ENCODE results near the gene ZDHHC20. TPM values are rescaled to one million over a fixed set of nuclear protein-coding genes. Genes with fewer than 3 reads are reported as not detected.
"Not testable (repeated sequence)": the region's sequence is repeated elsewhere in the genome, so short reads cannot be mapped to it uniquely, and the experiment has no call there.

Gene ZDHHC20
- total RNA-seq, 2 donors from 2014 or later = 44.1 to 58.5 TPM

- H3K4me3 Mint-ChIP-seq = no peak overlapping the region
- peak; percentile 87 to 93 for ATAC-seq (replicated peaks in 1 of 2)
- H3K27ac Mint-ChIP-seq = peak overlapping the region; percentile 18
These were observed 32.9 kb downstream of the ZDHHC20 start for GRCh38 chr13:21426238-21426637.

GRCh38 chr13:21420706-21421105 is 38.4 kb downstream of the ZDHHC20 start:
- peak overlapping the region; percentile 89 for H3K27ac Mint-ChIP-seq
- no peaks in the 10 kb centered on the region for H3K27me3 Mint-ChIP-seq (ENCODE audit: low read depth)
- H3K36me3 Mint-ChIP-seq (ENCODE audit: insufficient read depth in 2 of 2) = peaks cover 1 to 2% of the 10 kb centered on the region in 2 donors
- H3K9me3 Mint-ChIP-seq = no peaks in the 10 kb centered on the region
- ATAC-seq (replicated peaks in 1 of 2) = no peak
- peaks cover 18% of the 10 kb centered on the region for H3K4me1 Mint-ChIP-seq (ENCODE audit: low read depth)
- no peak for DNase-seq
- peak overlapping the region in 1 of 2 donors; percentile 34 for H3K4me3 Mint-ChIP-seq

More at GRCh38 chr13:21426238-21426637, 32.9 kb downstream of the ZDHHC20 start:
- no peaks in the 10 kb centered on the region for H3K27me3 Mint-ChIP-seq (ENCODE audit: low read depth)
- peaks cover 10 to 11% of the 10 kb centered on the region in 2 donors for H3K9me3 Mint-ChIP-seq
- peaks cover 33% of the 10 kb centered on the region for H3K4me1 Mint-ChIP-seq (ENCODE audit: low read depth)
- peaks cover 3 to 24% of the 10 kb centered on the region in 2 donors for H3K36me3 Mint-ChIP-seq (ENCODE audit: insufficient read depth in 2 of 2)
- DNase-seq = no peak

- ATAC-seq (replicated peaks in 1 of 2) (no peak), DNase-seq (no peak)
- Mint-ChIP-seq H3K9me3 (peaks cover 3 to 4% of the 10 kb centered on the region in 2 donors), H3K27me3 (ENCODE audit: low read depth) (no peaks in the 10 kb centered on the region), H3K27ac (peak overlapping the region; percentile 18), H3K4me3 (no peak overlapping the region), H3K4me1 (ENCODE audit: low read depth) (no peaks in the 10 kb centered on the region), H3K36me3 (ENCODE audit: insufficient read depth in 2 of 2) (peaks cover 15 to 34% of the 10 kb centered on the region in 2 donors)
These were observed 46.1 kb downstream of the ZDHHC20 start for GRCh38 chr13:21413013-21413412.

- H3K27ac Mint-ChIP-seq; H3K27me3 Mint-ChIP-seq (ENCODE audit: low read depth); H3K9me3 Mint-ChIP-seq; H3K4me1 Mint-ChIP-seq (ENCODE audit: low read depth); H3K4me3 Mint-ChIP-seq; DNase-seq; ATAC-seq (replicated peaks in 1 of 2): not testable (repeated sequence)
- peaks cover 17 to 48% of the 10 kb centered on the region in 2 donors for H3K36me3 Mint-ChIP-seq (ENCODE audit: insufficient read depth in 2 of 2)
These were observed 48.6 kb downstream of the ZDHHC20 start for GRCh38 chr13:21410453-21410852.

GRCh38 chr13:21405309-21405708 is 53.8 kb downstream of the ZDHHC20 start:
- Mint-ChIP-seq H3K4me1 (ENCODE audit: low read depth) (peaks cover 31% of the 10 kb centered on the region), H3K4me3 (no peak overlapping the region), H3K9me3 (peaks cover 3 to 7% of the 10 kb centered on the region in 2 donors), H3K27me3 (ENCODE audit: low read depth) (no peaks in the 10 kb centered on the region), H3K36me3 (ENCODE audit: insufficient read depth in 2 of 2) (peaks cover 15 to 48% of the 10 kb centered on the region in 2 donors), H3K27ac (no peak overlapping the region)
- no peak for DNase-seq
- ATAC-seq (replicated peaks in 1 of 2) = no peak

GRCh38 chr13:21402586-21403307 is 56.4 kb downstream of the ZDHHC20 start:
- Mint-ChIP-seq H3K9me3 (peaks cover 0 to 2% of the 10 kb centered on the region in 2 donors), H3K36me3 (ENCODE audit: insufficient read depth in 2 of 2) (peaks cover 8 to 33% of the 10 kb centered on the region in 2 donors), H3K27me3 (ENCODE audit: low read depth) (no peaks in the 10 kb centered on the region), H3K4me1 (ENCODE audit: low read depth) (peaks cover 43% of the 10 kb centered on the region), H3K27ac (peak overlapping the region; percentile 12), H3K4me3 (no peak overlapping the region)
- ATAC-seq (replicated peaks in 1 of 2) (peak in 1 of 2 donors; percentile 49), DNase-seq (no peak)

- H3K9me3 Mint-ChIP-seq = peaks cover 0 to 2% of the 10 kb centered on the region in 2 donors
- H3K4me1 Mint-ChIP-seq (ENCODE audit: low read depth) = peaks cover 66% of the 10 kb centered on the region
- ATAC-seq (replicated peaks in 1 of 2) (peak; percentile 39 to 45), DNase-seq (no peak)
- no peaks in the 10 kb centered on the region for H3K27me3 Mint-ChIP-seq (ENCODE audit: low read depth)
- H3K27ac Mint-ChIP-seq = peak overlapping the region; percentile 91
- peak overlapping the region; percentile 52 to 62 for H3K4me3 Mint-ChIP-seq
- H3K36me3 Mint-ChIP-seq (ENCODE audit: insufficient read depth in 2 of 2) = peaks cover 9 to 34% of the 10 kb centered on the region in 2 donors
These were observed 59.4 kb downstream of the ZDHHC20 start for GRCh38 chr13:21399741-21400140.

GRCh38 chr13:21395953-21396352 is 63.1 kb downstream of the ZDHHC20 start:
- Mint-ChIP-seq H3K9me3 (no peaks in the 10 kb centered on the region), H3K4me1 (ENCODE audit: low read depth) (peaks cover 37% of the 10 kb centered on the region), H3K27ac (peak overlapping the region; percentile 33), H3K27me3 (ENCODE audit: low read depth) (no peaks in the 10 kb centered on the region), H3K4me3 (peak overlapping the region; percentile 35 to 47), H3K36me3 (ENCODE audit: insufficient read depth in 2 of 2) (peaks cover 6 to 23% of the 10 kb centered on the region in 2 donors)
- ATAC-seq (replicated peaks in 1 of 2) = peak; percentile 23 to 56
- peak; percentile 16 to 18 for DNase-seq

- peak overlapping the region; percentile 21 for H3K27ac Mint-ChIP-seq
- H3K27me3 Mint-ChIP-seq (ENCODE audit: low read depth) = no peaks in the 10 kb centered on the region
- no peak overlapping the region for H3K4me3 Mint-ChIP-seq
- H3K4me1 Mint-ChIP-seq (ENCODE audit: low read depth) = no peaks in the 10 kb centered on the region
- DNase-seq (no peak), ATAC-seq (replicated peaks in 1 of 2) (no peak)
- peaks cover 12 to 32% of the 10 kb centered on the region in 2 donors for H3K36me3 Mint-ChIP-seq (ENCODE audit: insufficient read depth in 2 of 2)
- peaks cover 0 to 1% of the 10 kb centered on the region in 2 donors for H3K9me3 Mint-ChIP-seq
These were observed 70.0 kb downstream of the ZDHHC20 start for GRCh38 chr13:21389124-21389523.

GRCh38 chr13:21385710-21386109 is 73.4 kb downstream of the ZDHHC20 start:
- DNase-seq (no peak), ATAC-seq (replicated peaks in 1 of 2) (no peak)
- H3K4me3 Mint-ChIP-seq = no peak overlapping the region
- H3K4me1 Mint-ChIP-seq (ENCODE audit: low read depth) = no peaks in the 10 kb centered on the region
- no peaks in the 10 kb centered on the region for H3K27me3 Mint-ChIP-seq (ENCODE audit: low read depth)
- H3K9me3 Mint-ChIP-seq = peaks cover 0 to 1% of the 10 kb centered on the region in 2 donors
- peaks cover 12 to 35% of the 10 kb centered on the region in 2 donors for H3K36me3 Mint-ChIP-seq (ENCODE audit: insufficient read depth in 2 of 2)
- H3K27ac Mint-ChIP-seq = no peak overlapping the region

GRCh38 chr13:21383090-21383489 is 76.0 kb downstream of the ZDHHC20 start:
- Mint-ChIP-seq H3K36me3 (ENCODE audit: insufficient read depth in 2 of 2) (peaks cover 12 to 28% of the 10 kb centered on the region in 2 donors), H3K9me3 (peaks cover 0 to 1% of the 10 kb centered on the region in 2 donors), H3K4me3 (no peak overlapping the region), H3K27me3 (ENCODE audit: low read depth) (no peaks in the 10 kb centered on the region), H3K27ac (no peak overlapping the region), H3K4me1 (ENCODE audit: low read depth) (no peaks in the 10 kb centered on the region)
- ATAC-seq (replicated peaks in 1 of 2) = no peak
- no peak for DNase-seq

- not testable (repeated sequence) for H3K9me3 Mint-ChIP-seq; ATAC-seq (replicated peaks in 1 of 2); H3K4me1 Mint-ChIP-seq (ENCODE audit: low read depth); H3K27ac Mint-ChIP-seq; DNase-seq; H3K4me3 Mint-ChIP-seq; H3K27me3 Mint-ChIP-seq (ENCODE audit: low read depth)
- H3K36me3 Mint-ChIP-seq (ENCODE audit: insufficient read depth in 2 of 2) = peaks cover 0 to 10% of the 10 kb centered on the region in 2 donors
These were observed 81.8 kb downstream of the ZDHHC20 start for GRCh38 chr13:21376998-21377985.

GRCh38 chr13:21372530-21372929 is 86.6 kb downstream of the ZDHHC20 start:
- H3K9me3 Mint-ChIP-seq = no peaks in the 10 kb centered on the region
- DNase-seq (no peak), ATAC-seq (replicated peaks in 1 of 2) (no peak)
- no peak overlapping the region for H3K4me3 Mint-ChIP-seq
- H3K36me3 Mint-ChIP-seq (ENCODE audit: insufficient read depth in 2 of 2) = peaks cover 0 to 4% of the 10 kb centered on the region in 2 donors
- H3K27ac Mint-ChIP-seq = no peak overlapping the region
- H3K4me1 Mint-ChIP-seq (ENCODE audit: low read depth) = no peaks in the 10 kb centered on the region
- no peaks in the 10 kb centered on the region for H3K27me3 Mint-ChIP-seq (ENCODE audit: low read depth)
